Measurements from ENCODE around the gene KCNA4.
"Not testable (repeated sequence)": the region's sequence is repeated elsewhere in the genome, so short reads cannot be mapped to it uniquely, and the experiment has no call there.

Gene KCNA4

GRCh38 chr11:30000986-30001750 lies 15.7 kb downstream of the KCNA4 start:
- DNase-seq (ENCODE audit: insufficient read length, low spot score) (no peak), FAIRE-seq (no peak)

- FAIRE-seq (no peak), DNase-seq (ENCODE audit: insufficient read length, low spot score) (no peak)
Observed at GRCh38 chr11:29996016-29996415, 20.8 kb downstream of the KCNA4 start.

GRCh38 chr11:29989174-29989970 lies 27.5 kb downstream of the KCNA4 start:
- DNase-seq (ENCODE audit: insufficient read length, low spot score), result no peak
- no peak for FAIRE-seq

GRCh38 chr11:29985248-29985647 lies 31.6 kb downstream of the KCNA4 start:
- FAIRE-seq, result no peak

GRCh38 chr11:29984544-29984943 lies 32.3 kb downstream of the KCNA4 start:
- DNase-seq (ENCODE audit: insufficient read length, low spot score) (no peak), FAIRE-seq (no peak)

More at GRCh38 chr11:29985248-29985647, 31.6 kb downstream of the KCNA4 start:
- no peak for DNase-seq (ENCODE audit: insufficient read length, low spot score)

- DNase-seq (ENCODE audit: insufficient read length, low spot score) (no peak), FAIRE-seq (no peak)
Observed at GRCh38 chr11:29978549-29978948, 38.3 kb downstream of the KCNA4 start.

- not testable (repeated sequence) for FAIRE-seq
Observed at GRCh38 chr11:29975580-29975979, 41.2 kb downstream of the KCNA4 start.

GRCh38 chr11:29963796-29964195 lies 53.0 kb downstream of the KCNA4 start:
- no peak for FAIRE-seq

More at GRCh38 chr11:29975580-29975979, 41.2 kb downstream of the KCNA4 start:
- not testable (repeated sequence) for DNase-seq (ENCODE audit: insufficient read length, low spot score)

GRCh38 chr11:29963036-29963435 lies 53.8 kb downstream of the KCNA4 start:
- no peak for DNase-seq (ENCODE audit: insufficient read length, low spot score)
- FAIRE-seq, result no peak

More at GRCh38 chr11:29963796-29964195, 53.0 kb downstream of the KCNA4 start:
- DNase-seq (ENCODE audit: insufficient read length, low spot score), result no peak

- no peak for DNase-seq (ENCODE audit: insufficient read length, low spot score)
- FAIRE-seq, result no peak
Observed at GRCh38 chr11:29962243-29962642, 54.6 kb downstream of the KCNA4 start.

Data from HTR-8/SVneo (cell line).